Measurements from ENCODE around the gene KLF9. TPM values are rescaled to one million over a fixed set of nuclear protein-coding genes. Genes with fewer than 3 reads are reported as not detected.

Gene KLF9
- 0.78 TPM for polyA plus RNA-seq (2012; ENCODE audit: missing spikeins)

DNA sequence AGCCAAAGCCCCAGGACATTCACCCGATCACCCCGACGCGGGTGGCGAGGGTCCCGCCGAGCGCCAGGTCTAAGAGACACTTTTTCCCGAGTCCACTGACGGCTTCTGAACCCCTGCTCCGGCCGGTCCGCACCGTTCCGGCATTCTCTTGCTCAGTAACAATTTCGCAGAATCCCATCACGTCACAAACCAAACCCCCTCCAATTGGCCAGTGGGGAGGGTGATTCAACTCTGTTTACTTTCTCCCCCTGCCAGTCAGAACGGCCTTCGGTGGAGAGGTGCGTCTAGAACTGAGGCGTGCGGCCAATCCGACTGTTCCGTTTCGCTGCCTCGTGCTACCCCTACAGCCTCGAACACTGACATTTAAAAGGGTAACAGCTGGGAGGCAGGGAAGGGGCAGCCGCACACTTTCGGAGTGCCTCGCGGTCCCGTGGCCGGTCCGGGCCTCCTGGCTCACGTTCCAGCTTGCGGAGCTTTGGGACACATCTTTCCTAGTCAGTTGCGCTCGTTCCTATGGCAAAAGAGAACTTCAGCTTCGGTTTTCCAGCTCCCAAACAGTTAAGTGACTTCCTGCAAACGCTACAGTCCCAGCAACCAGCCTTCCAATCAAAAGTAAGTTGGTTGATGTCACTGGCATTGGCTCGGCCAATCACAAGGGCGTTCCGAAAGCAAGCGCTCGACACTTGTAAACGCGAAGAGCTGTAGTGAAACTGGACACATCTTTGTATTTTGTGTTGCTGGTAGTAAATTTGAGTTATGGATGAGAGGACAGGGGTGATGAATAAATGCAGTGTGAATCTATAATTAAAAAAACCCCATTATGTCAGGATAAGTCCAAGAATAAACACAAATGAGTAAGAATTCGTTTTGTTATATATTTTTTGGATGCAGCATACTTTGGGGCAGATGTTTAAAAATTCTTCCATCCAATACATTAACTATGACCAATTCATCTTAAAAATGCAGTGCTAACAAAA is at the start of gene KLF9:
Gene KLF9 (minus strand): TSS at position 859 of the 977 bp plus-strand sequence. CDS start 1,294 bp downstream, outside the sequence.
- FAIRE-seq (peak; percentile 84), DNase-seq (ENCODE audit: insufficient read length) (peak; percentile 69)
- TF ChIP-seq POLR2A (IDR thresholded peaks at IDR 0.05; ENCODE audit: low read depth, low read length) (no peak), TAF1 (IDR thresholded peaks at IDR 0.05; ENCODE audit: borderline replicate concordance, low read depth, low read length) (no peak), POLR2AphosphoS5 (IDR thresholded peaks at IDR 0.05; ENCODE audit: low read depth, low read length) (no peak)

GRCh38 chr9:70463877-70464276 is 49.4 kb upstream of the KLF9 start:
- DNase-seq (ENCODE audit: insufficient read length) (no peak), FAIRE-seq (no peak)
- no peak for TF ChIP-seq POLR2A (IDR thresholded peaks at IDR 0.05; ENCODE audit: low read depth, low read length)
- TF ChIP-seq POLR2AphosphoS5 (IDR thresholded peaks at IDR 0.05; ENCODE audit: low read depth, low read length): no peak
- no peak for TF ChIP-seq TAF1 (IDR thresholded peaks at IDR 0.05; ENCODE audit: borderline replicate concordance, low read depth, low read length)

GRCh38 chr9:70462300-70462699 is 47.8 kb upstream of the KLF9 start:
- TF ChIP-seq POLR2A (IDR thresholded peaks at IDR 0.05; ENCODE audit: low read depth, low read length): no peak
- no peak for TF ChIP-seq POLR2AphosphoS5 (IDR thresholded peaks at IDR 0.05; ENCODE audit: low read depth, low read length)
- TF ChIP-seq TAF1 (IDR thresholded peaks at IDR 0.05; ENCODE audit: borderline replicate concordance, low read depth, low read length): no peak
- FAIRE-seq (no peak), DNase-seq (ENCODE audit: insufficient read length) (no peak)

DNA sequence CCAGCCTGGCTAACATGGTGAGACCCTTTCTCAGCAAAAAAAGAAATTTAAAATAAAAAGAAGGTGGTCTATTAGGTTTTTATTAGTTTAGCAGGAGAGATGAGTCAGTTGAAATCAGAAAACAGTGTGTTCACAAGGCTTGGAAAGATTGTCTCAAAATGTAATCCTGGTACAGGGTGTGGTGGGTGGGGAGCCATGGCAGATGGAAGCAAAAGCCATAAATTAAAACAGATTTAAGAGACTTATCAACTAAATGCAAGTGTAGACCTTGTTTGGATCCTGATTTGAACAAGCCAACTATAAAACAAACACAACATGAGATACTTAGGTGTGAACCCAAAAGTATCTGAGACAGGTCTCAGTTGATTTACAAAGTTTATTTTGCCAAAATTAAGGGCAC is 42.8 kb upstream of the KLF9 start:
- TF ChIP-seq POLR2A (IDR thresholded peaks at IDR 0.05; ENCODE audit: low read depth, low read length): no peak
- no peak for TF ChIP-seq TAF1 (IDR thresholded peaks at IDR 0.05; ENCODE audit: borderline replicate concordance, low read depth, low read length)
- no peak for TF ChIP-seq POLR2AphosphoS5 (IDR thresholded peaks at IDR 0.05; ENCODE audit: low read depth, low read length)
- FAIRE-seq (no peak), DNase-seq (ENCODE audit: insufficient read length) (no peak)

- DNase-seq (ENCODE audit: insufficient read length): no peak
- TF ChIP-seq POLR2A (IDR thresholded peaks at IDR 0.05; ENCODE audit: low read depth, low read length) (no peak), POLR2AphosphoS5 (IDR thresholded peaks at IDR 0.05; ENCODE audit: low read depth, low read length) (no peak), TAF1 (IDR thresholded peaks at IDR 0.05; ENCODE audit: borderline replicate concordance, low read depth, low read length) (no peak)
- no peak for FAIRE-seq
These were observed 41.7 kb upstream of the KLF9 start for GRCh38 chr9:70455993-70456704.

GRCh38 chr9:70452365-70452764 is 37.9 kb upstream of the KLF9 start:
- FAIRE-seq (no peak), DNase-seq (ENCODE audit: insufficient read length) (no peak)
- no peak for TF ChIP-seq TAF1 (IDR thresholded peaks at IDR 0.05; ENCODE audit: borderline replicate concordance, low read depth, low read length)

DNA sequence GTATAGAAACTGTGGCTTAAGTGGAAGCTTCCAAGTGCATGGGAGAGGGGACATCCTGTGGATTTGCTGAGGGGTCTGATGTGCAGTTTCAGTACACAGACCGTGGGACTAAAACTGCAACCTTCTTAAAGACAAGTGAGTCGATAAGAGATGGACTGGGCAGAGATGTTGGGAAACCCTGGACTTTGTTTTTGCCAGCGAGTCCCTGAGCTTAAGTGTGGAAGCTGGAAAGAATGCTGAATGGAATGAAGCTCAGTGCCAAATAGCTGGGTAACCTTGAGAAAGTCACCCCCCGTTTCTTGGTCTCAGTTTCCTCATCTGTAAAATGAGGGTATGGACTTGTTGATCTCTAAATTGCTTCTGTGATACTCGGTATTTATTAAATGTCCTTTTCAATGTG is 37.3 kb upstream of the KLF9 start:
- TF ChIP-seq POLR2AphosphoS5 (IDR thresholded peaks at IDR 0.05; ENCODE audit: low read depth, low read length) (no peak), TAF1 (IDR thresholded peaks at IDR 0.05; ENCODE audit: borderline replicate concordance, low read depth, low read length) (no peak), POLR2A (IDR thresholded peaks at IDR 0.05; ENCODE audit: low read depth, low read length) (no peak)
- FAIRE-seq: no peak
- no peak for DNase-seq (ENCODE audit: insufficient read length)

GRCh38 chr9:70450738-70451137 is 36.3 kb upstream of the KLF9 start:
- FAIRE-seq (no peak), DNase-seq (ENCODE audit: insufficient read length) (no peak)
- TF ChIP-seq POLR2AphosphoS5 (IDR thresholded peaks at IDR 0.05; ENCODE audit: low read depth, low read length): no peak
- TF ChIP-seq TAF1 (IDR thresholded peaks at IDR 0.05; ENCODE audit: borderline replicate concordance, low read depth, low read length): no peak

DNA sequence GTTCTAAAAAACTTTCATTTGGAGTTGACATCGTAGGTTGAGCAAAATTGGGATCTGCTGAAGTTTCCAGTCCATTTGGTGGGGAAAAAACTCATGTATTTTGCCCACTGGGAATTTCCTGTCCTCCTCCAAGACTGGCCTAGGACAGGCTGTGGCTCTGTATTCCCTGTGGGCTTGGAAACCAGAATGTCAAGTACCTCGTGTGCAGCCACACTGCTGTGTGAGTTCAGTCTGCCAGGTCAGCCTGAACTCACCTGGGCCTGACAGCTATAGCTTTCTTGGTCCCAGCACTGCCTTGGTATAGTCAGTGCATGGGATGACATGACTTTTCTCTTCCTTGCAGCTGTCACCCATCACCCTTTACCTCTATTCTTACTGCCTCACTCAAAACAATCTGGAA is 35.0 kb upstream of the KLF9 start:
- no peak for FAIRE-seq
- no peak for DNase-seq (ENCODE audit: insufficient read length)

GRCh38 chr9:70448919-70449318 is 34.5 kb upstream of the KLF9 start:
- DNase-seq (ENCODE audit: insufficient read length) (no peak), FAIRE-seq (no peak)
- TF ChIP-seq TAF1 (IDR thresholded peaks at IDR 0.05; ENCODE audit: borderline replicate concordance, low read depth, low read length): no peak
- no peak for TF ChIP-seq POLR2AphosphoS5 (IDR thresholded peaks at IDR 0.05; ENCODE audit: low read depth, low read length)
- TF ChIP-seq POLR2A (IDR thresholded peaks at IDR 0.05; ENCODE audit: low read depth, low read length): no peak

More for the DNA sequence above, 35.0 kb upstream of the KLF9 start:
- TF ChIP-seq TAF1 (IDR thresholded peaks at IDR 0.05; ENCODE audit: borderline replicate concordance, low read depth, low read length) (no peak), POLR2A (IDR thresholded peaks at IDR 0.05; ENCODE audit: low read depth, low read length) (no peak), POLR2AphosphoS5 (IDR thresholded peaks at IDR 0.05; ENCODE audit: low read depth, low read length) (no peak)

GRCh38 chr9:70444904-70445303 is 30.4 kb upstream of the KLF9 start:
- FAIRE-seq: no peak
- TF ChIP-seq POLR2A (IDR thresholded peaks at IDR 0.05; ENCODE audit: low read depth, low read length) (no peak), TAF1 (IDR thresholded peaks at IDR 0.05; ENCODE audit: borderline replicate concordance, low read depth, low read length) (no peak), POLR2AphosphoS5 (IDR thresholded peaks at IDR 0.05; ENCODE audit: low read depth, low read length) (no peak)
- DNase-seq (ENCODE audit: insufficient read length): no peak

Measured in GM12892 (cell line).